Transverse colon (tissue), 4 donors: ENCODE data around the gene AP3B1. TPM values are rescaled to one million over a fixed set of nuclear protein-coding genes. Genes with fewer than 3 reads are reported as not detected.

Source experiments
- DNase-seq: peaks from one replicate; pipeline ENCODE4 v3.0.0-alpha.2; 2019
- H3K27ac ChIP-seq, 4 donors: fragments of 200-600 bp; sonication (generic); 2 replicates each; pipeline ENCODE4 v1.5.1; 2016 to 2018; ENCODE audit warnings: inconsistent platforms in 4 of 4
- H3K27me3 ChIP-seq: fragments of 200-600 bp; sonication (generic); 2 replicates; pipeline ENCODE4 v1.5.1; 2017; ENCODE audit warnings: inconsistent platforms
- H3K36me3 ChIP-seq, 4 donors: fragments of 200-600 bp; sonication (generic); 2 replicates each; pipeline ENCODE4 v1.5.1; 2017 to 2019; ENCODE audit warnings: inconsistent platforms in 4 of 4
- H3K4me1 ChIP-seq, 4 donors: fragments of 200-600 bp; sonication (generic); 2 replicates each; pipeline ENCODE4 v1.5.1; 2017 to 2020; ENCODE audit warnings: inconsistent platforms in 4 of 4
- H3K4me3 ChIP-seq, 4 donors: fragments of 200-600 bp; sonication (generic); 1 replicate in 1 of 4; 2 replicates in 3 of 4; pipeline versions ENCODE4 v1.5.1 to v1.6.1; 2017 to 2019; ENCODE audit warnings: inconsistent platforms in 4 of 4
- H3K9me3 ChIP-seq, 2 donors: fragments of 200-600 bp; sonication (generic); 2 replicates each; pipeline ENCODE4 v1.5.1; 2017 to 2019; ENCODE audit warnings: inconsistent platforms in 2 of 2
- CTCF ChIP-seq, 5 experiments: fragments of 200-600 bp in 3 of 5; fragments of 450-650 bp in 2 of 5; sonication (generic) in 3 of 5; IDR thresholded peaks; 1 replicate in 2 of 5; 2 replicates in 3 of 5; pipeline ENCODE4 v1.5.1; 2016 to 2017; ENCODE audit warnings: antibody characterized with exemption in 5 of 5, inconsistent platforms in 3 of 5, mild to moderate bottlenecking in 2 of 5, moderate library complexity in 1 of 5
- EP300 ChIP-seq: sonication (generic); formaldehyde crosslinking; IDR thresholded peaks from one replicate; pipeline ENCODE4 v1.6.1; 2017; ENCODE audit warnings: antibody characterized with exemption, low read depth
- POLR2A ChIP-seq: fragments of 450-650 bp; IDR thresholded peaks from one replicate; pipeline ENCODE4 v1.6.1; 2016; ENCODE audit warnings: antibody characterized with exemption, mild to moderate bottlenecking, moderate library complexity
- POLR2AphosphoS5 ChIP-seq, 3 donors: sonication (generic); formaldehyde crosslinking; IDR thresholded peaks; one replicate each; pipeline ENCODE4 v1.6.1; 2016; ENCODE audit warnings: antibody characterized with exemption in 3 of 3
- WGBS, 2 donors: methylation state at CpG; one replicate each; pipeline ENCODE4 v1.1.5; 2018; ENCODE audit warnings: low coverage in 1 of 2; 5-methylcytosine and 5-hydroxymethylcytosine counted together
- in situ Hi-C, 4 donors: fragments of 200-750 bp; cut with MboI; loops; one replicate each; pipeline versions ENCODE4 v1.15.0 to v1.15.1; 2017; ENCODE audit warnings: low sequenced_read_pairs in 3 of 4, low pct_ligation_motif_present in 1 of 4, low pct_unique_long_range_greater_than_20kb in 1 of 4
- intact Hi-C: fragments of 100-400 bp; cut with DNase I; formaldehyde crosslinking; loops from one replicate; pipeline ENCODE4 v1.15.1; 2023; ENCODE audit warnings: low total_unique reads
- total RNA-seq, 4 donors: library from RNA; depleted of rRNA; stranded (reverse); fragments of >200 nt; gene quantifications; one replicate each; pipeline ENCODE4 v1.1.0, GENCODE V29; 2016

Gene AP3B1
- total RNA-seq, 4 donors from 2014 or later: 45.7 to 61.3 (median 53.4) TPM

DNA sequence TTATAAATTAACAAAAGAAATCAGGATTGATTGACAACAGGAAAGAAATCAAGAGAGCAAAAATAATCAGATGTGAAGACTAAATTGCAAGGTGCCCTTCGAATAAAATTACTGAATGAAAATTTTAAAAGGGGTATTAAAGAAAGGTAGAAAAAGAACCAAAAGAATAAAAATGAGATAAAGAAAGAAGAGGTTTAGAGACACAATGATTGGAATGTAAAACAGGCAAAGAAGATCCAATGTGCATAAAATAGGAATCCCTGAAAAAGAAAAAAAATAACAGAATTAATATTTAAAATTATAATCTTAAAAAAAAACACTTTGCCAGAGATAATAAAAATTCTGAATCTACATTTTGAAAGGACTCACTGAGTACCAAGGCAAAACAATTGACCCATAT is 73.0 kb downstream of the AP3B1 start:
- Histone ChIP-seq H3K9me3 (peaks cover 0 to 4% of the 10 kb centered on the region in 2 donors), H3K27ac (no peak overlapping the region), H3K36me3 (peaks cover 0 to 25% (median 4%) of the 10 kb centered on the region in 4 donors), H3K4me1 (no peaks in the 10 kb centered on the region), H3K4me3 (no peak overlapping the region), H3K27me3 (no peaks in the 10 kb centered on the region)
- WGBS, 2 donors: 97 to 100% methylated on average over 1 of the region's 1 CpG
- TF ChIP-seq CTCF (IDR thresholded peaks at IDR 0.05) (no peak), POLR2A (no peak), EP300 (no peak), POLR2AphosphoS5 (IDR thresholded peaks at IDR 0.05) (no peak)
- no peak for DNase-seq
- intact Hi-C loops (no loop called here), in situ Hi-C loops (no loop called here)

DNA sequence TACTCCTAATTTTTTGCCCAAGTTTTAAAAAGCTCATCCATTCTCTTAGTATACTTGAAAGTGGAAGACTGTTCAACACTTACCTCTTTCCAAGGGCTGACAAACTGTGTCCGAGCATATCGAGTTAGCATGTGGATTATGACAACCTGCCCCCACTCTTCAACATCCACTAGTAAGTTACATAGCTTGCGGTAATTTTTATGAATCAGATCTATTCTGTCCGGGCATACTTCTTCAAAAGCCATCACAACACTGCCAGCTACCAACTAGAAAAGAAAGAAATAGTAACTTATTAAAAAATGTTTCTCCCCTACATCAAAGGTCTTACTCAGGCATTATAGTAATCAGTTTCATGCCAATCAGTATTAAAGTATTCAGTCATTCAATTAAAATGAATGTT is 78.5 kb downstream of the AP3B1 start:
- intact Hi-C loops: no loop called here
- Histone ChIP-seq H3K27me3 (no peaks in the 10 kb centered on the region), H3K36me3 (peaks cover 0 to 16% (median 0%) of the 10 kb centered on the region in 4 donors), H3K4me1 (no peaks in the 10 kb centered on the region), H3K27ac (no peak overlapping the region), H3K4me3 (no peak overlapping the region), H3K9me3 (no peaks in the 10 kb centered on the region)
- TF ChIP-seq CTCF (IDR thresholded peaks at IDR 0.05): no peak
- no peak for TF ChIP-seq POLR2A
- no peak for TF ChIP-seq EP300
- no peak for TF ChIP-seq POLR2AphosphoS5 (IDR thresholded peaks at IDR 0.05)
- WGBS, 2 donors: 88 to 95% methylated on average over 2 to 4 of the region's 4 CpGs
- DNase-seq: no peak
- in situ Hi-C loops: no loop called here

GRCh38 chr5:78215565-78215964 is 78.9 kb downstream of the AP3B1 start:
- no peaks in the 10 kb centered on the region for H3K27me3 ChIP-seq
- no peaks in the 10 kb centered on the region for H3K9me3 ChIP-seq
- 78% methylated on average over 1 of the region's 1 CpG for WGBS, 2 donors
- TF ChIP-seq POLR2AphosphoS5 (IDR thresholded peaks at IDR 0.05) (no peak), EP300 (no peak), CTCF (IDR thresholded peaks at IDR 0.05) (no peak), POLR2A (no peak)
- no peak overlapping the region for H3K4me3 ChIP-seq
- H3K4me1 ChIP-seq: no peaks in the 10 kb centered on the region
- no peak overlapping the region for H3K27ac ChIP-seq
- in situ Hi-C loops: no loop called here
- intact Hi-C loops: no loop called here
- no peak for DNase-seq
- peaks cover 0 to 15% (median 0%) of the 10 kb centered on the region in 4 donors for H3K36me3 ChIP-seq

GRCh38 chr5:78213799-78214198 is 80.7 kb downstream of the AP3B1 start:
- intact Hi-C loops (no loop called here), in situ Hi-C loops (no loop called here)
- Histone ChIP-seq H3K4me1 (no peaks in the 10 kb centered on the region), H3K36me3 (peaks cover 0 to 19% (median 0%) of the 10 kb centered on the region in 4 donors), H3K9me3 (no peaks in the 10 kb centered on the region), H3K27me3 (no peaks in the 10 kb centered on the region), H3K27ac (no peak overlapping the region), H3K4me3 (no peak overlapping the region)
- 94 to 100% methylated on average over 1 to 3 of the region's 3 CpGs for WGBS, 2 donors
- TF ChIP-seq EP300 (no peak), CTCF (IDR thresholded peaks at IDR 0.05) (no peak), POLR2A (no peak), POLR2AphosphoS5 (IDR thresholded peaks at IDR 0.05) (no peak)
- no peak for DNase-seq
